ENCODE measurements around the gene TNFAIP8.

DNA sequence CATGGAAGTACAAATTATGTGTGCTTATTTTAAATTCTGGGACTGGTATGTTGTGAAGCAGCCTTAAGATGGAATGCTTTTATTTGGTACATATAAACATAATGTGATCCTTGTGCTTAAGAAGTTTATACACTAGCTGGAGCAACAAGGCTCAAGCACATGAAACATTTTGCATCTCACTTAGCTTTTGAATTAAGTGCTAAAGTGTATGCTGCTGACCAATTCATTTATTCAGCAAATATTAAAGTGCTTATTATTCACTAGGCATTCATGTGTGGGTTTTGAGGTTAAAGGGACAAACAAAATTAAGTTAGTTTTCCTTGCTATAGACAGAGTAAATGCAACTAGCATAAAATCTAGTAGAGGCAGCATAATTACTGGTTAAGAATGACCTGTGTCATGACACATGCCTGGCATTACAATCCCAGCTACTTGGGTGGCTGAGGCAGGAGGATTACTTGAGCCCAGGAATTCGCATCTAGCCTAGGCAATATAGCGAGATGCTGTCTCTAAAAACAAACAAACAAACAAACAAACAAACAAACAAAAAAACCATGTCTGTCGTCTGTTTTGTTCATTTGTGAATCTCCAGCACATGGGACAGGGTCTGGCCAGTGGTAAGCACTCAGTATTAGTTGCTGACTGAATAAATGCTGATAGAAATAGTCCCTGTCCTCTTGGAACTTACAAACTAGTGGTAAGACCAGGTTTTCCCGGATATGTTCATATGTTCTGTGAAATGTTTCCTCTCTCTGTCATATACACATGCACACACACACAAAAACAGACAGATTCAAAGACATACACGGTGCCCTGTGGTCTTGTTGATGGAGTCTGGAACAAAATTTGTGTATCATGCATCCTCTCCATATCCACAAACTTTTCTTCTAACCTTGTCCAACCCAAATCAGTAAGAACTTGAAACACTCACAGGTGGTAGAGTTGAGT lies 41.9 kb upstream of the TNFAIP8 start:
- TF ChIP-seq ZNF274 (IDR thresholded peaks at IDR 0.05; ENCODE audit: insufficient read depth, insufficient read length) (no peak), POLR2A (IDR thresholded peaks at IDR 0.05; ENCODE audit: low read depth, low read length) (no peak), SREBF2 (IDR thresholded peaks at IDR 0.05; ENCODE audit: low read length) (no peak), KAT2A (conservative IDR thresholded peaks at IDR 0.05; ENCODE audit: control insufficient read depth, low read depth, low read length) (no peak), TCF7 (IDR thresholded peaks at IDR 0.05; ENCODE audit: borderline replicate concordance) (no peak), CEBPB (IDR thresholded peaks at IDR 0.05; ENCODE audit: borderline replicate concordance in 1 of 2, low read depth in 2 of 2, low read length in 2 of 2) (no peak), JUND (IDR thresholded peaks at IDR 0.05; ENCODE audit: low read depth, low read length) (no peak)
- TF ChIP-seq, protein P1, sequence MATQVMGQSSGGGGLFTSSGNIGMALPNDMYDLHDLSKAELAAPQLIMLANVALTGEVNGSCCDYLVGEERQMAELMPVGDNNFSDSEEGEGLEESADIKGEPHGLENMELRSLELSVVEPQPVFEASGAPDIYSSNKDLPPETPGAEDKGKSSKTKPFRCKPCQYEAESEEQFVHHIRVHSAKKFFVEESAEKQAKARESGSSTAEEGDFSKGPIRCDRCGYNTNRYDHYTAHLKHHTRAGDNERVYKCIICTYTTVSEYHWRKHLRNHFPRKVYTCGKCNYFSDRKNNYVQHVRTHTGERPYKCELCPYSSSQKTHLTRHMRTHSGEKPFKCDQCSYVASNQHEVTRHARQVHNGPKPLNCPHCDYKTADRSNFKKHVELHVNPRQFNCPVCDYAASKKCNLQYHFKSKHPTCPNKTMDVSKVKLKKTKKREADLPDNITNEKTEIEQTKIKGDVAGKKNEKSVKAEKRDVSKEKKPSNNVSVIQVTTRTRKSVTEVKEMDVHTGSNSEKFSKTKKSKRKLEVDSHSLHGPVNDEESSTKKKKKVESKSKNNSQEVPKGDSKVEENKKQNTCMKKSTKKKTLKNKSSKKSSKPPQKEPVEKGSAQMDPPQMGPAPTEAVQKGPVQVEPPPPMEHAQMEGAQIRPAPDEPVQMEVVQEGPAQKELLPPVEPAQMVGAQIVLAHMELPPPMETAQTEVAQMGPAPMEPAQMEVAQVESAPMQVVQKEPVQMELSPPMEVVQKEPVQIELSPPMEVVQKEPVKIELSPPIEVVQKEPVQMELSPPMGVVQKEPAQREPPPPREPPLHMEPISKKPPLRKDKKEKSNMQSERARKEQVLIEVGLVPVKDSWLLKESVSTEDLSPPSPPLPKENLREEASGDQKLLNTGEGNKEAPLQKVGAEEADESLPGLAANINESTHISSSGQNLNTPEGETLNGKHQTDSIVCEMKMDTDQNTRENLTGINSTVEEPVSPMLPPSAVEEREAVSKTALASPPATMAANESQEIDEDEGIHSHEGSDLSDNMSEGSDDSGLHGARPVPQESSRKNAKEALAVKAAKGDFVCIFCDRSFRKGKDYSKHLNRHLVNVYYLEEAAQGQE (IDR thresholded peaks at IDR 0.05; ENCODE audit: low read depth, low read length) = no peak
- TF ChIP-seq, protein P2, sequence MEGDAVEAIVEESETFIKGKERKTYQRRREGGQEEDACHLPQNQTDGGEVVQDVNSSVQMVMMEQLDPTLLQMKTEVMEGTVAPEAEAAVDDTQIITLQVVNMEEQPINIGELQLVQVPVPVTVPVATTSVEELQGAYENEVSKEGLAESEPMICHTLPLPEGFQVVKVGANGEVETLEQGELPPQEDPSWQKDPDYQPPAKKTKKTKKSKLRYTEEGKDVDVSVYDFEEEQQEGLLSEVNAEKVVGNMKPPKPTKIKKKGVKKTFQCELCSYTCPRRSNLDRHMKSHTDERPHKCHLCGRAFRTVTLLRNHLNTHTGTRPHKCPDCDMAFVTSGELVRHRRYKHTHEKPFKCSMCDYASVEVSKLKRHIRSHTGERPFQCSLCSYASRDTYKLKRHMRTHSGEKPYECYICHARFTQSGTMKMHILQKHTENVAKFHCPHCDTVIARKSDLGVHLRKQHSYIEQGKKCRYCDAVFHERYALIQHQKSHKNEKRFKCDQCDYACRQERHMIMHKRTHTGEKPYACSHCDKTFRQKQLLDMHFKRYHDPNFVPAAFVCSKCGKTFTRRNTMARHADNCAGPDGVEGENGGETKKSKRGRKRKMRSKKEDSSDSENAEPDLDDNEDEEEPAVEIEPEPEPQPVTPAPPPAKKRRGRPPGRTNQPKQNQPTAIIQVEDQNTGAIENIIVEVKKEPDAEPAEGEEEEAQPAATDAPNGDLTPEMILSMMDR (IDR thresholded peaks at IDR 0.05 in 2 of 3, conservative IDR thresholded peaks at IDR 0.05 in 1 of 3; ENCODE audit: control insufficient read depth in 2 of 3, extremely low read depth in 1 of 3, insufficient read depth in 1 of 3, low read depth in 3 of 3, low read length in 3 of 3) = no peak
- TF ChIP-seq, protein P3, sequence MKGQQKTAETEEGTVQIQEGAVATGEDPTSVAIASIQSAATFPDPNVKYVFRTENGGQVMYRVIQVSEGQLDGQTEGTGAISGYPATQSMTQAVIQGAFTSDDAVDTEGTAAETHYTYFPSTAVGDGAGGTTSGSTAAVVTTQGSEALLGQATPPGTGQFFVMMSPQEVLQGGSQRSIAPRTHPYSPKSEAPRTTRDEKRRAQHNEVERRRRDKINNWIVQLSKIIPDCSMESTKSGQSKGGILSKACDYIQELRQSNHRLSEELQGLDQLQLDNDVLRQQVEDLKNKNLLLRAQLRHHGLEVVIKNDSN (IDR thresholded peaks at IDR 0.05; ENCODE audit: borderline replicate concordance, extremely low read length, insufficient read depth, low read depth, low read length) = no peak

Measured in GM12878 (cell line).